GM20431 (cell line): ENCODE measurements around the gene QKI.

Source experiments
- in situ Hi-C: fragments of 300-500 bp; cut with MseI, MboI; formaldehyde crosslinking; loops from one replicate; pipeline ENCODE4 v1.15.0; 2020; ENCODE audit warnings: low sequenced_read_pairs; ENCODE audit not compliant: unreplicated experiment

QKI gene

DNA sequence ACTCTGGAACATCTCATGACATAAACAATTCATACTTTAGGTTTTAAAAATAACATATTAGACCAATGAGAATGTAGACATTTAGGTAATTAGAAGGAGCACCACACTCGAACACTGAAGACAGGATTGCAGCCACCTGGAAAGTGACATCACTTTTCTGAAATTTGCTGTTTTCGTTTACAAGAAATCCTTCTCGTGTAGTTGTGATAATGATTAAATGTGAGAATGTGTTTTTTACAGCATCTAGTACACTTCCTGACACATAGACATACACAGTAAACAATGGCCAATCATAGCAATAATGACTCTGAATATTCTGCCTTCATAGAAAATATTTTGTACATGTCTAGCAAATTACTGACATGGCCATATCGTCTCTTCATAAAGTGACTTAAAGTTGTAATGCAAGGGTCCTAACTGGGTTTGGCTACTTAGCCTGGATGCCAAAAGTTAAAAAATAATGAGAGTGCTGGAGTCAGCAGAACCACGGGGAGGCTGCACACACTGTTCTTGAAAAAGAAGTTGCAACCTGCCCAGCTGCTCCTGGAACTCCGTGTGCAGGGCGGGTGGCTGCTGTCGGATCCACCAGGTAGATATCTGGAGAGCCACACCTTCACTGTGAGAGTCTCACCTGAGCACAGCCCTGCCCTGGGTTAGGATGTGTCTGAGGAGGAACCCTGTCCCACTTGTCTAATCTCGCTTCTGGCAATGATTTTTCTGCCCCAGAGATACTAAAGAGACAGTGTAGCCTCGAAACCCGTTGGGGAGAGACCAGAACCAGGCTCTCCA is 212.9 kb downstream of the QKI start:
- in situ Hi-C loops = no loop called here
